ENCODE data around the gene ALK.
A peak's percentile ranks its signal among the peaks of the same experiment; 100 is the strongest.

ALK gene

DNA sequence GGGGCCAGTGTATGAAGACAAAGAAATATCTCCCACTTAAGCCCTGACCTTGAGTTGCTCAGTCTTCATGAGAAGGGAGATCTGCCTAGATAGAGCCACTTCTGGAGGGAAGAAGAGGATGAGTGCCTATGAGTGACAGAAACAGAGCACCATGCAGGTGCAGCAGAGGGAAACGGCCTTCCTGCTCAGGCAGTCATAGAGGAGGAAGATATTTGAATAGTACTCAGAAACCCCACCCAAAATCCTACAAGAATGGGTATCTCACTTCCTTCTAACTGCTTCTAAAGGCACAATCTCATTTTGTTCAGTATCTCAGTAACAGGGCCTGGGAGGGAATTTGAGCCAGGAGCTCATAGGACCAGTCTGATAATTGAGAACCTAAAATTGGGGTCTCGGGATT lies 339.3 kb downstream of the ALK start:
- no peak for DNase-seq (ENCODE audit: extremely low read depth, low read depth)
- TF ChIP-seq, protein P1, sequence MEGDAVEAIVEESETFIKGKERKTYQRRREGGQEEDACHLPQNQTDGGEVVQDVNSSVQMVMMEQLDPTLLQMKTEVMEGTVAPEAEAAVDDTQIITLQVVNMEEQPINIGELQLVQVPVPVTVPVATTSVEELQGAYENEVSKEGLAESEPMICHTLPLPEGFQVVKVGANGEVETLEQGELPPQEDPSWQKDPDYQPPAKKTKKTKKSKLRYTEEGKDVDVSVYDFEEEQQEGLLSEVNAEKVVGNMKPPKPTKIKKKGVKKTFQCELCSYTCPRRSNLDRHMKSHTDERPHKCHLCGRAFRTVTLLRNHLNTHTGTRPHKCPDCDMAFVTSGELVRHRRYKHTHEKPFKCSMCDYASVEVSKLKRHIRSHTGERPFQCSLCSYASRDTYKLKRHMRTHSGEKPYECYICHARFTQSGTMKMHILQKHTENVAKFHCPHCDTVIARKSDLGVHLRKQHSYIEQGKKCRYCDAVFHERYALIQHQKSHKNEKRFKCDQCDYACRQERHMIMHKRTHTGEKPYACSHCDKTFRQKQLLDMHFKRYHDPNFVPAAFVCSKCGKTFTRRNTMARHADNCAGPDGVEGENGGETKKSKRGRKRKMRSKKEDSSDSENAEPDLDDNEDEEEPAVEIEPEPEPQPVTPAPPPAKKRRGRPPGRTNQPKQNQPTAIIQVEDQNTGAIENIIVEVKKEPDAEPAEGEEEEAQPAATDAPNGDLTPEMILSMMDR (IDR thresholded peaks at IDR 0.05; ENCODE audit: low read depth, low read length) = no peak

DNA sequence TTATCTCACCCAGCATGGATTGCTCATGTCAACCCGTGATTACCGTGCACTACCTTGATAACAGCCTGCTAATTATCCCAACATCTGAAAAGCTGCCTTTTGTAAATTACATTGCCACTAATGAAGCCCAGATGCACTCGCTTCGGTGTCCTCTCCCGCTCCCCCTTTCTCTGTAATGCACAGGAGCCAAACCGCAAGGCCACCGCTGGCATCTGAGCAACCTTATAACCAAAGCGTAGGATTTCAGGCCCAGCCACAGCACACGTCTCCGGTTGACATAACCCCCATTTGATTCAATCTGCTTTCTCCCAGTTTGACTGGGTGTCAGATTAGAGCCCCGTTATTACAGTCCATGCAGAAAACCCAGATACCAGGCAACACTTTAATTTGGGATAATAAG lies 341.2 kb downstream of the ALK start:
- TF ChIP-seq, protein P1 (IDR thresholded peaks at IDR 0.05; ENCODE audit: low read depth, low read length) = no peak

DNA sequence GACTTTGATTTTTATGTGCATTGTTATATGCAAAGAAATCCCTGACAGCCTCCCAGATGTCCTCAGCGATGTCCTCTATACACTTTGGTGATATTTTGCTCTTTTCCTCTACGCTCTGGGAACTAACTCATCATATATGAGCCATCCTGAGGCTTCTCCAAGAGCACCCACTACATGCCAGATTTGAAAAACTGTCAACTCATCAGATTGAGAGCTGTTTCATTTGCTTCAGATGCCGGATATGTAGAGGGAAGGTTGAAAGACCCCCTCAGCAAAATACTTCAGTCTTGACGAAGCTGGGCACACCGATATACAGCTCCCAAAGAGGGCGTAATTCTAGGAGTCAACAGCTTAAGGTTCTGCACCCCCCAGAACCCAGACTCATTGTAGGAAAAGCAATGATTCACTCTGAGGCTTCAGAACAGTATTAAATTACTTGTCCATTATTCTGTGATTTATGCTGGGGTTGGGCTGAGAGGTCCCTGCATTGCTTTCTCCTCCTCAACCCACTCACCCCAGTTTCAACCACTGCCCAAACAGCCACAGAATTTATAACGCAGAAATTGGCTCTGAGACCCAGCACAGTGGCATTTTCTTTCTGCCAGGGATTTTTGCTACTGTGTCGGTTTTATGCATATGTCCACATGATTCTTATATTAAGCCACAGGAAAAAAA lies 341.8 kb downstream of the ALK start:
- DNase-seq (ENCODE audit: extremely low read depth, low read depth) = no peak
- TF ChIP-seq, protein P1 (IDR thresholded peaks at IDR 0.05; ENCODE audit: low read depth, low read length) = no peak

More for the DNA sequence above, 341.2 kb downstream of the ALK start:
- DNase-seq (ENCODE audit: extremely low read depth, low read depth) = peak; percentile 52

DNA sequence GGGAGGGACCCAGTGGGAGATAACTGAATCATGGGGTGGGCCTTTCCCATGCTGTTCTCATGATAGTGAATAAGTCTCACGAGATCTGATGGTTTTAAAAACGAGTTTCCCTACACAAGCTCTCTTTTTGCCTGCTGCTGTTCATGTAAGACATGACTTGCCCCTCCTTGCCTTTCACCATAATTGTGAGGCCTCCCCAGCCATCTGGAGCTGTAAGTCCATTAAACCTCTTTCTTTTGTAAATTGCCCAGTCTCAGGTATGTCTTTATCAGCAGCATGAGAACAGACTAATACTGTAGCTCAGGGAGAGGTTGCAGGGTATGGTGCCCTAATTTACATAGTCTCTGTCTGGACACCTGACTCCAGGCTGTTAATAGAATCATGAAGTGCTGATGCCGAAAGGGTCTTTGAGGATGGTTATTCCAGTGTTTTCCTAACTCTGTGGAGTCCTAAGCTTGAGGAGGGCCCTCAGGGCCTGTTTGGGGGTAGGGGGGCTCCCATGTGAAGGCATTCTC lies 343.2 kb downstream of the ALK start:
- DNase-seq (ENCODE audit: extremely low read depth, low read depth) = no peak
- TF ChIP-seq, protein P1 (IDR thresholded peaks at IDR 0.05; ENCODE audit: low read depth, low read length) = no peak

DNA sequence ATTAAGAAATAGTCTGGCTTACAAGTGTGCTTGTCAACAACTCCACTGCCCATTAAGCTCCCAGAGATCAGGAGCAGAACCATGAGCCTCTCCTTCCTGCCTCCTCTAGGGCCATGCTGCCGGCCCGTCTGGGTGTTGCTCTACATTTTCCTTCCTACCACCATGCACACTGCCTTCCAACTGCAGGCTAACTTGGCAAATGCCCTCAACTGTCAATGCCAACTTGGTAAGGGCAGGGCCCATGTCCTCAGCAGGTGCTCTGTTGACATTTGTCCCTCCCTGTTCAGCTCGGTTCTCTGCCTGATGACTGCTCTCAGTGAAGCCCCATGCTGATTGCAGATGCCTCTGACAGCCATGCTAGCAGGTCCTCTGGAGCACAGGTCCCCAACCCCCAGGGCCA lies 345.2 kb downstream of the ALK start:
- no peak for DNase-seq (ENCODE audit: extremely low read depth, low read depth)
- TF ChIP-seq, protein P1 (IDR thresholded peaks at IDR 0.05; ENCODE audit: low read depth, low read length) = no peak

DNA sequence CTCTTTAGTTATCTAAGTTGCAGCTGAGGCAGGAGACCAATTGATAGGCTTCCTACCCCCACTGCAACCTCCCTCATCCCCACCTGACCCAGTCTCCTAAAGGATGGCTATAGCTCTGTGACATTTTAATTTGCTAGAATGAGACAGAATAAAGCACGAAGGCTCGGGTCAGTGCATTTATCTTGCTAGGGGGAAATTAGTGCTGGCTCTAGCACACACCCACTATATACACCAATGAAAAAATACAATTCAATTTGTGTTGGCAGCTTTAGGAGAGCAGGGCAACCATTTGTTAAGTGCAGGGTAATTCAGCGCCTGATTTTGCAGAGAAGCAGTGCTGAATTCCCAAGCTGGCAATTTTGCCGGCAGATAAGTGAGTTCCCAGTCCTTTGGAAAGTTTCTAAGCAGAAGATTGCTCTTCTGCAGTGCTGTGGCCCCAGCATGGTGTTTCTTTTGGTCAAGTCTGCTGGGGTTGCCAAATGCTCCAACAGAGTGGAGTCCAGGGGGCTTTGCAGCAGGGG lies 346.0 kb downstream of the ALK start:
- DNase-seq (ENCODE audit: extremely low read depth, low read depth) = no peak
- TF ChIP-seq, protein P1 (IDR thresholded peaks at IDR 0.05; ENCODE audit: low read depth, low read length) = no peak

DNA sequence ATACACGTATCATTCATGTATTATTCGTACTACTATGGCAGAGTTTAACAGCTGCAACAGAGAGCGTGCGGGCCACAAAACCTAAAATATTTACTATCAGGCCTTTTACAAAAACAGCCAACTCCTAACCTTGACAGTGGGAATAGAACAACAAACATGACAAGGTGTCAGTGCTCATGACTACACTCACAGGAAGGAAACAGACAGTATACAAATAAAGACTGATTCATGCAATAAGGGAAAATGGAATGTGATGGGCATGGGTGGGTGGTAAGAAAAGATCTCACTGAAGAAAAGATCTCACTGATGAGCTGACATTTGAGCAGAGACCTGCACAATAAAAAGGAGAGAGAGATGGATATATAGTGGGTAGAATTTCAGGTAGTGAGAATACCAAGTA lies 347.8 kb downstream of the ALK start:
- TF ChIP-seq, protein P1 (IDR thresholded peaks at IDR 0.05; ENCODE audit: low read depth, low read length) = no peak

More for the DNA sequence above, 347.8 kb downstream of the ALK start:
- no peak for DNase-seq (ENCODE audit: extremely low read depth, low read depth)

All from AG09319 (cell line).